HepG2 (cell line): Measurements from ENCODE around the gene NBR1. TPM values are rescaled to one million over a fixed set of nuclear protein-coding genes. Genes with fewer than 3 reads are reported as not detected.

ENCODE experiments used
- AKAP8 ChIP-seq: sonication (generic); formaldehyde crosslinking; IDR thresholded peaks from 2 replicates; pipeline ENCODE4 v1.5.1; 2020; ENCODE audit warnings: mild to moderate bottlenecking, missing genetic modification reagents
- DMAP1 ChIP-seq: IDR thresholded peaks from 2 replicates; pipeline ENCODE4 v1.6.1; 2016
- E2F1 ChIP-seq: sonication (generic); formaldehyde crosslinking; IDR thresholded peaks from 2 replicates; pipeline ENCODE4 v1.5.0; 2020; ENCODE audit warnings: missing genetic modification reagents
- FOXK1 ChIP-seq: sonication (generic); formaldehyde crosslinking; IDR thresholded peaks from 2 replicates; pipeline ENCODE4 v1.4.0; 2020; ENCODE audit warnings: low read depth, missing genetic modification reagents, borderline replicate concordance
- FUBP1 ChIP-seq: sonication (generic); formaldehyde crosslinking; IDR thresholded peaks from 2 replicates; pipeline ENCODE4 v1.5.1; 2020; ENCODE audit warnings: missing genetic modification reagents, mild to moderate bottlenecking, borderline replicate concordance
- HMG20B ChIP-seq: conservative IDR thresholded peaks from 2 replicates; pipeline ENCODE4 v1.6.1; 2016; ENCODE audit warnings: missing genetic modification reagents, missing compliant biosample characterization
- KDM2A ChIP-seq: sonication (generic); formaldehyde crosslinking; IDR thresholded peaks from 2 replicates; pipeline ENCODE4 v1.4.0; 2020; ENCODE audit warnings: low read depth, missing genetic modification reagents, borderline replicate concordance
- MIXL1 ChIP-seq: IDR thresholded peaks from 2 replicates; pipeline ENCODE4 v1.6.1; 2016
- NR3C1 ChIP-seq: sonication (generic); formaldehyde crosslinking; IDR thresholded peaks from 2 replicates; pipeline ENCODE4 v1.4.0; 2020; ENCODE audit warnings: missing genetic modification reagents
- RBM39 ChIP-seq: fragments of 200-400 bp; formaldehyde crosslinking; IDR thresholded peaks from one replicate; pipeline ENCODE4 v1.6.1; 2018; ENCODE audit warnings: antibody characterized with exemption, mild to moderate bottlenecking, low read depth, low read length; ENCODE audit not compliant: poor library complexity, severe bottlenecking
- SRF ChIP-seq: IDR thresholded peaks from 2 replicates; pipeline ENCODE4 v1.6.1; 2011; ENCODE audit warnings: mild to moderate bottlenecking, low read depth, low read length, moderate library complexity
- TEAD3 ChIP-seq: optimal IDR thresholded peaks from 2 replicates; pipeline ENCODE3; 2016; ENCODE audit warnings: borderline replicate concordance
- YEATS2 ChIP-seq: sonication (generic); formaldehyde crosslinking; IDR thresholded peaks from 2 replicates; pipeline ENCODE4 v1.4.0; 2020; ENCODE audit warnings: missing genetic modification reagents, borderline replicate concordance
- ZBTB38 ChIP-seq: sonication (generic); formaldehyde crosslinking; IDR thresholded peaks from 2 replicates; pipeline ENCODE4 v1.5.1; 2020; ENCODE audit warnings: mild to moderate bottlenecking, missing genetic modification reagents
- ZFP82 ChIP-seq: sonication (generic); formaldehyde crosslinking; IDR thresholded peaks from 2 replicates; pipeline ENCODE4 v1.5.1; 2020; ENCODE audit warnings: mild to moderate bottlenecking, missing genetic modification reagents, borderline replicate concordance
- ZKSCAN1 ChIP-seq: fragments of 150-350 bp; IDR thresholded peaks from 2 replicates; pipeline ENCODE4 v1.6.1; 2014; ENCODE audit warnings: low read length
- ZNF33B ChIP-seq: sonication (generic); formaldehyde crosslinking; IDR thresholded peaks from 2 replicates; pipeline ENCODE4 v1.5.1; 2020; ENCODE audit warnings: mild to moderate bottlenecking, missing genetic modification reagents
- ZNF468 ChIP-seq: sonication (generic); formaldehyde crosslinking; IDR thresholded peaks from 2 replicates; pipeline ENCODE4 v1.8.0; 2022; ENCODE audit warnings: mild to moderate bottlenecking, moderate library complexity, missing genetic modification reagents
- ZNF564 ChIP-seq: sonication (generic); formaldehyde crosslinking; IDR thresholded peaks from 2 replicates; pipeline ENCODE4 v1.8.1; 2023; ENCODE audit warnings: mild to moderate bottlenecking, missing genetic modification reagents
- ZNF691 ChIP-seq: sonication (generic); formaldehyde crosslinking; IDR thresholded peaks from 2 replicates; pipeline ENCODE4 v1.4.0; 2020; ENCODE audit warnings: missing genetic modification reagents, low read depth, mild to moderate bottlenecking, borderline replicate concordance
- ZNF790 ChIP-seq: sonication (generic); formaldehyde crosslinking; IDR thresholded peaks from 2 replicates; pipeline ENCODE4 v1.8.0; 2022; ENCODE audit warnings: missing genetic modification reagents, mild to moderate bottlenecking, borderline replicate concordance
- ZNF839 ChIP-seq: sonication (generic); formaldehyde crosslinking; IDR thresholded peaks from 2 replicates; pipeline ENCODE4 v1.4.0; 2020; ENCODE audit warnings: missing genetic modification reagents, mild to moderate bottlenecking, borderline replicate concordance
- ZSCAN5A ChIP-seq: sonication (generic); formaldehyde crosslinking; IDR thresholded peaks from 2 replicates; pipeline ENCODE4 v1.8.0; 2022; ENCODE audit warnings: mild to moderate bottlenecking, missing genetic modification reagents, borderline replicate concordance
- ZXDC ChIP-seq: sonication (generic); formaldehyde crosslinking; IDR thresholded peaks from 2 replicates; pipeline ENCODE4 v1.5.0; 2020; ENCODE audit warnings: mild to moderate bottlenecking, missing genetic modification reagents
- polyA plus RNA-seq, 8 experiments: library from polyadenylated mRNA; depleted of rRNA in 3 of 8; stranded (reverse) in 7 of 8; unstranded in 1 of 8; fragments of >200 nt; fragmentation: Illumina TruSeq in 4 of 8; extraction: Trizol in 4 of 8; gene quantifications; 2 replicates each; pipeline versions ENCODE4 v1.2.1 to v1.2.3, GENCODE V29; 2011 to 2016; ENCODE audit warnings: low read depth in 4 of 8, missing spikeins in 1 of 8, mixed read lengths in 1 of 8; ENCODE audit not compliant: insufficient read depth in 1 of 8
- total RNA-seq, 5 experiments: library from RNA; depleted of rRNA; stranded (reverse); fragments of >200 nt; fragmentation: Illumina TruSeq; extraction: Trizol; gene quantifications; 2 replicates each; pipeline ENCODE4 v1.2.3, GENCODE V29; 2016; ENCODE audit warnings: low read depth in 1 of 5

Gene NBR1
- total and polyA plus RNA-seq, 2 of the 13 experiments (the other 11 are each of a cell fraction or from before 2014, with no cell fraction given): 51.7 to 121 TPM

GRCh38 chr17:43216369-43216761 is 45.4 kb downstream of the NBR1 start (continued):
- TF ChIP-seq ZXDC (CRISPR knock-in tag) (no peak), ZBTB38 (no peak), ZNF790 (CRISPR knock-in tag) (no peak), ZNF33B (no peak; the same call in 1 of the 2 replicates), ZNF839 (no peak), E2F1 (CRISPR knock-in tag) (no peak), NR3C1 (CRISPR knock-in tag) (no peak), FOXK1 (CRISPR knock-in tag) (no peak), ZNF468 (CRISPR knock-in tag) (0 out of 2 replicates have a peak, but pooled peaks have one; percentile 71), HMG20B (CRISPR knock-in tag) (no peak; the same call in 1 of the 2 replicates), ZKSCAN1 (no peak), DMAP1 (CRISPR knock-in tag) (no peak), MIXL1 (no peak), AKAP8 (no peak), ZNF564 (CRISPR knock-in tag) (no peak), ZNF691 (CRISPR knock-in tag) (no peak), YEATS2 (CRISPR knock-in tag) (no peak), KDM2A (0 out of 2 replicates have a peak, but pooled peaks have one; percentile 4), FUBP1 (CRISPR knock-in tag) (no peak), RBM39 (no peak), SRF (no peak), TEAD3 (no peak), ZSCAN5A (CRISPR knock-in tag) (0 out of 2 replicates have a peak, but pooled peaks have one; percentile 18), ZFP82 (no peak)
